Stimulated activated CD4-positive, alpha-beta T cell treated with anti-CD3 and anti-CD28 coated beads, Interleukin-4, amount 100 ng/mL, for 1 hour (primary cell): ENCODE data around the gene PRIM2.
"Not testable (repeated sequence)": the region's sequence is repeated elsewhere in the genome, so short reads cannot be mapped to it uniquely, and the experiment has no call there.

Experiments used
- DNase-seq: peaks from one replicate; pipeline ENCODE4 v3.0.0-alpha.2; 2020

The PRIM2 gene

DNA sequence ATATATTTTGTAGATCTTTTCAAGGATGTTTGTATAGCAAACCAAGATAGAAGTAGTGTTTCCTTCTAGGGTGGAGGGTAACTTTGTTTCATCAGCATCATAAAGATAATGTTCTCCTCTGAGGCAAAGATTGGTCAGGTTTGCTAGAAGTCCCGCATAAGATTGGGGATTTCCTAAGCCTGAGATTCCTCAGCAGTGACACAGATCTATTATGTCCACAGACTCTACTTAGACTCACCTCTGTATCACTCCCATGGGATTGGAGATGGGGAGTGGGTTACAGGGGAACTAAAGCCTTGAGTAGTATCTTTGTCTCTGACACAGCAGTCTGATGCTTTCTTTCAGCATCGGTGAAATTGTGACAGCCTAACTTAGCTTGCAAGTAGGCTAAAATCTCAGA is 341.1 kb downstream of the PRIM2 start:
- DNase-seq = not testable (repeated sequence)

DNA sequence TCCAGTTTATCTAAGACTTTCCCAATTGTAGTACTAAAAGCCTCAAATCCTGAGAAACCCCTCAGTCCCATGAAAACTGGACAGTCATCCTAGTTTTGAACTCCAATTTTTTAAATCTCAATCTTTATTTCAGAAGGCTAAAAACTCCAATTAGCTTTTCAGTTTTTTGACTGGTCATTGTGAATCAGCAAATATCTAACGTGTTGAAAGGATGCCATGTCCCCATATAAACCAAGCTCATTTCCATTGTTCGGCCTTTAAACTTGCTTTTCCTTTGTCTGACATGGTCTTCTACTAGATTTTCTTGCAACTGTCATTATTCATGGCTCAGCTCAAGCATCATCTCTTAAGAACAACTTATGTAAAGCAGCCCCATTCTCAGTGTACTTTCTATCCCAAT is 342.4 kb downstream of the PRIM2 start:
- DNase-seq = not testable (repeated sequence)

DNA sequence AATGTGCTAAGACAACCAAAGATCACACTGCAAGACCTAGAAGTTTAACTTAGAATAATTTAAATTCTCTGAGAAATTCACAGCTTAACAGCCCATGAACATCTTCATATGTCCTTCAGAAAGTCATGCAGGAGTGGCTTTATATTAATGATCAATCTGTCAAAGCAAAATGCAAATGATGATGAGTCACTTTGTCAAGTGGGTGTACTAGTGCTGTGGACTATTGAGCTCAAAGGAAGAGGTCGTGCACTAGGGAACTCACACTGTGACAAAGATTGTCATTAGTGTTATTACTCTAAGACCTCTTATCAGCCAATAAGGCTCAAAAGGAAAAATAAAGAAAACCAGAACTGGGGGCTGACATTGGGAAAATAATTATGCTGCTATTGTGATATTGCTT is 343.5 kb downstream of the PRIM2 start:
- DNase-seq = not testable (repeated sequence)

DNA sequence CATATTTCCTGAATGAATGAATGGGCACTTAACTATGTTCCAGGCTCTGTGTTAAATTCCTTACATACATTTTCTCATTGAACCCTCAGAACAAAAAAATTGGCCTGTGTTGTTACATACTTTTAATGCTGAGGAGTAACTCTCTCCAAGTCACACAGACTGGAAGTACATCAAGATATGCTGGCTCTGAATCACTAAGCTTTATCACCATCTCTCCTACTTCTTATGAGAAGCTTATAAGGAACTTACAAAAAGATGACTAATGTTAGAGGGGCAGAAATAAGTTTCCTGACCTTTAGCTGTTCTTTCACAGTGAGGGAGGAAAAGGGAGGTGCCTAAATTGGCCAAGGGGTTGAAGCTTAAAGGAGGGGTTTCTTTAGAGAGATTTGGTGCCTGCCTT is 350.7 kb downstream of the PRIM2 start:
- not testable (repeated sequence) for DNase-seq

DNA sequence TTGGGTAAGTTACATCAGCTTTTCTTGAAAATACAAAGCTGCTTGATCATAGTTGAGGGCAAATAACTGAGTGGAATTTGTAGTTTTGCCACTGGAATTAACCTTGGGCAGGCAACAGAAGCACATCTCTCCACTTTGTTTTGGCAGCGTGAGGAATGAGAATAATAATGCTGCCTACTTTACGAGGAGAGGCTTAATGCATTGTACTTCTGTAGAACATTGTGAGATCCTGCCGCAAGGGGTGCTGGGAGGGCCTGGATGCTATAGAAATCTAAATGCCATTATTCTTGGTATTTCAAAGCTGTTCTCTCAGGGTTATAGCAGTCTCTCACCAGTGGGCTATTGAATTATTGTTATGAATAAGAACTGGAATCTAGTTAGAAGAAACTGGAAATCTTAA is 353.8 kb downstream of the PRIM2 start:
- not testable (repeated sequence) for DNase-seq

DNA sequence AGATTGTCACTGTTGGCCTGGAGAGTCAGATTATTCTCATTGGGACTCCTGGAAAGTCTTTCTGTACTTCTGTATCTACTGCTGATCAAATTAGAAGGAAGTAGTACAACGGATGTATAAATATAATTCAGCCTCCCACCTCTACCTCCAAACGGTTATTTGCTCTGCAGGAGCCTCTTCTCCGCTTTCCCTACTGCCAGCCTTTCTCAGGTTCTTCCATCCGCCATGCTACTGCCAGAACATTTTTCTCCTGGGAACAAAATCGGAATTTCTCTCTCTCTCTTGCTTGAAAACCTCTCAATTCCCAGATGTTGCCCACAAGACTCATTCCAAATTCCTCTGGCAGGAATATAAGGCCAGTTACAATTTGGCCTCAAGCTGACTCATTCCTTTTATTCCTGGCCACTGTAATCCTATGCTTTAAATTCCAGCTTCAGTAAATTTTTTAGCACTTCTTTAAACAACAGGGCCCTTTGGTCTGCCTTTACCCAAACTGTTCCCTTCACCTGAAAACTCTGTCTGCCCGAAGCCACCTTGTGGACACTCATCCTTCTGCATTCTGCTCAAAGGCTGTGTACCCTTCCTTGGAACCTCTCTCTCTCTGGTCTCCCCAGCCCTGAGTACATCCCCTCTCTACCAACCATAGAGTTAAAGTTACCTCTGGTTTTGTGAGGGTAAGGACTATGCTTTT is 354.7 kb downstream of the PRIM2 start:
- DNase-seq = not testable (repeated sequence)

DNA sequence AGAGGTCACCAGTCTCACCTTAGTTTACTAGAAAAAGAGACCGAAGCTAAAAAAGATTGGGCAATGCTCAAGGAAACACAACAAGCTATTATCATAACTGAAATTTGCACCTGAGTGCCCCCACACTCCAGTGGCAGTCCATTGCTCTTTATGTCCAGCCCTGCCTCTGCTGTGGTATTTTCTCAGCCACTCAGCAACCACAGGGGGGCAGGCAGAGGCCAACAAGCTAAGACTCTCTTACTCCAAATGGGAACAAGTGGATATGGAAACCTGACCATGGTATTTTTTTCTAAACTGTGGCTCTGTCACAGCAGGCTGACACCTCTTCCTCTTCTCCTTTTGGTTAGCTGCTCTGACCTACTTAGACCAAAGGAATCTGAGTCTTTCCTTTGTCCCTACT is 355.9 kb downstream of the PRIM2 start:
- not testable (repeated sequence) for DNase-seq

DNA sequence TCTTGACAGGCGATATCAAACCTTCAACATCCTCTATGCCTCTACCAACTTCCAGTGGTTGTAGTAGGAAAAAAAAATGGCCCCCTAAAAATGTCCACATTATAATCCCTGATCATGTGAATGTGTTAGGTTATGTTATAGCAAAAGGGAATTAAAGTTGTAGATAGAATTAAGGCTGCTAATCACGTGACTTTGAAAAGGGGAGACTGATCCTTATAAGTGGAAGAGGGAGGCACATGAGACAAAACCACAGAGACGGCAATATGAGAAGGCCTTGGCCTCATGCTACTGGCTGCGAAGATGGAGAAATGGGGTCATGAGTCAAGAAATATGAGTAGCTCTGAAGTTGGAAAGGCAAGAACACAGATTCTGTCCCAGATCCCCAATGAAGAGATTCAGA is 358.0 kb downstream of the PRIM2 start:
- not testable (repeated sequence) for DNase-seq

DNA sequence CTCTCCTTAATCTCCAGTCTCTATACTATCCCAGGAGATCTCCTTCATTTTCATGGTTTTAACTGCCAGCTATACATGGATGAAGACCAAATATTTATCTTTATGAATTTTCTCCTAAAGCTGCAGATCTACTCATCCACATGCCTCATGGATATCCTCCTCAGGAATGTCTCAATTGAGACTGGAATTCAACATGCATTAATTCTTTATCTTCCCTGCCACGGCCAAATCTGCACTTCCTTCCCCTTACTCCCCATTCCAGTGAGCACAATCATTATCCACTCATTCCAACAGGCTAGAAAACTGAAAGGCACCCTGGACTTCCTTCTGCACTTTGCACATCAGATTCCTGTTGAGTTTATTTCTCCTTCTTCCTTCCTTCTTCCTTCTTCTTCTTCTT is 379.0 kb downstream of the PRIM2 start:
- DNase-seq = not testable (repeated sequence)
